HepG2 (cell line): ENCODE data around the gene PRSS8. TPM values are rescaled to one million over a fixed set of nuclear protein-coding genes. Genes with fewer than 3 reads are reported as not detected.

ENCODE experiments used
- ATAC-seq: fragments of 200-7000 bp; cut with Tn5 transposase; 3 replicates; pipeline ENCODE4 v1.9.1; 2020; ENCODE audit warnings: mild to moderate bottlenecking, moderate library complexity
- BruUV-seq: library from RNA; stranded (reverse); fragments of 400-500 nt; replicated peaks from 2 replicates; lab custom pipeline; 2021; lab: Mats Ljungman, UMichigan
- CTCF ChIA-PET: fragments of 300-600 bp; formaldehyde crosslinking; extraction: SDS; loops from one replicate; lab custom pipeline; 2021; ENCODE audit warnings: low total read pairs, inconsistent platforms, low intra/inter-chr PET ratio; lab: Yijun Ruan, JAX
- POLR2A ChIA-PET: fragments of 350-600 bp; sonication (Branson Sonifier 250); formaldehyde crosslinking; loops from one replicate; lab custom pipeline; 2020; ENCODE audit warnings: antibody characterized with exemption, inconsistent platforms; lab: Yijun Ruan, JAX
- DNase-seq: peaks from one replicate; pipeline ENCODE4 v3.0.0-alpha.2; 2015; ENCODE audit warnings: low spot score
- FAIRE-seq: peaks from 3 replicates; lab custom pipeline; 2011; peaks lifted over from hg19 to GRCh38; lab: Jason Lieb, UNC
- H2AFZ ChIP-seq: one replicate; pipeline ENCODE4 v1.6.1; 2011; ENCODE audit warnings: low read length, inconsistent platforms
- H3K27ac ChIP-seq: fragments of 300-600 bp; 3 replicates; pipeline ENCODE4 v1.8.0; 2011; ENCODE audit warnings: mixed run types, mild to moderate bottlenecking, mixed read lengths, low read length, inconsistent platforms; ENCODE audit not compliant: insufficient read depth; ENCODE audit errors: extremely low read length
- H3K27me3 ChIP-seq, 2 experiments: fragments of 200-600 bp in 1 of 2; 2 replicates in 1 of 2; 3 replicates in 1 of 2; pipeline versions ENCODE4 v1.6.0 to v1.8.0; 2011; ENCODE audit warnings: low read length in 2 of 2, mild to moderate bottlenecking in 2 of 2, moderate library complexity in 2 of 2, inconsistent platforms in 1 of 2; ENCODE audit not compliant: insufficient read depth in 2 of 2, control insufficient read depth in 1 of 2
- H3K36me3 ChIP-seq, 2 experiments: fragments of 200-600 bp in 1 of 2; replicated peaks in 1 of 2; 2 replicates in 1 of 2; 3 replicates in 1 of 2; pipeline versions ENCODE4 v1.5.1 to v1.8.0; 2011; ENCODE audit warnings: low read length in 2 of 2, inconsistent platforms in 1 of 2; ENCODE audit not compliant: insufficient read depth in 2 of 2, control insufficient read depth in 1 of 2
- H3K4me1 ChIP-seq: 2 replicates; pipeline ENCODE4 v1.5.1; 2012; ENCODE audit warnings: low read length, inconsistent platforms; ENCODE audit not compliant: insufficient read depth
- H3K4me2 ChIP-seq: 2 replicates; pipeline ENCODE4 v1.6.0; 2011; ENCODE audit warnings: low read depth, low read length, inconsistent platforms
- H3K4me3 ChIP-seq, 3 experiments: fragments of 200-600 bp in 1 of 3; sonication (generic), shearing (Covaris generic) in 1 of 3; replicated peaks in 1 of 3; 2 replicates each; pipeline ENCODE4 v1.5.1; 2011 to 2016; ENCODE audit warnings: low read length in 3 of 3, inconsistent platforms in 2 of 3, low read depth in 2 of 3, mild to moderate bottlenecking in 2 of 3, control low read depth in 1 of 3, mixed read lengths in 1 of 3; ENCODE audit not compliant: insufficient read depth in 1 of 3
- H3K79me2 ChIP-seq: one replicate; pipeline ENCODE4 v1.6.1; 2011; ENCODE audit warnings: low read length, inconsistent platforms; ENCODE audit not compliant: insufficient read depth
- H3K9ac ChIP-seq: 2 replicates; pipeline ENCODE4 v1.6.0; 2011; ENCODE audit warnings: mild to moderate bottlenecking, low read depth, low read length, inconsistent platforms; ENCODE audit not compliant: insufficient read depth
- H3K9me3 ChIP-seq: 2 replicates; pipeline ENCODE4 v1.5.1; 2012; ENCODE audit warnings: mild to moderate bottlenecking, low read length
- H4K20me1 ChIP-seq: 2 replicates; pipeline ENCODE4 v1.6.0; 2011; ENCODE audit warnings: inconsistent platforms, mild to moderate bottlenecking, low read length, moderate library complexity; ENCODE audit not compliant: insufficient read depth
- FOXA3 ChIP-seq: IDR thresholded peaks from 2 replicates; pipeline ENCODE4 v1.6.1; 2016; ENCODE audit warnings: missing genetic modification reagents, missing compliant biosample characterization
- GZF1 ChIP-seq: sonication (generic); formaldehyde crosslinking; IDR thresholded peaks from 2 replicates; pipeline ENCODE4 v1.5.1; 2020; ENCODE audit warnings: mild to moderate bottlenecking, missing genetic modification reagents
- JDP2 ChIP-seq: sonication (generic); formaldehyde crosslinking; IDR thresholded peaks from 2 replicates; pipeline ENCODE4 v1.8.1; 2022; ENCODE audit warnings: missing genetic modification reagents, borderline replicate concordance
- KLF12 ChIP-seq: sonication (generic); formaldehyde crosslinking; IDR thresholded peaks from 2 replicates; pipeline ENCODE4 v1.4.0; 2020; ENCODE audit warnings: missing genetic modification reagents, borderline replicate concordance
- TCF12 ChIP-seq, 2 experiments: fragments of 450-650 bp in 1 of 2; sonication (generic) in 1 of 2; formaldehyde crosslinking in 1 of 2; IDR thresholded peaks; 2 replicates each; pipeline versions ENCODE4 v1.6.1 to v1.8.0; 2017 to 2022; ENCODE audit warnings: antibody characterized with exemption in 1 of 2, mild to moderate bottlenecking in 1 of 2, missing genetic modification reagents in 1 of 2, moderate library complexity in 1 of 2
- YEATS2 ChIP-seq: sonication (generic); formaldehyde crosslinking; IDR thresholded peaks from 2 replicates; pipeline ENCODE4 v1.4.0; 2020; ENCODE audit warnings: missing genetic modification reagents, borderline replicate concordance
- YEATS4 ChIP-seq: sonication (generic); formaldehyde crosslinking; IDR thresholded peaks from 2 replicates; pipeline ENCODE4 v1.4.0; 2020; ENCODE audit warnings: missing genetic modification reagents, borderline replicate concordance
- ZNF207 ChIP-seq: fragments of 450-650 bp; IDR thresholded peaks from 2 replicates; pipeline ENCODE4 v1.6.1; 2016; ENCODE audit warnings: antibody characterized with exemption, borderline replicate concordance
- ZNF296 ChIP-seq: sonication (generic); formaldehyde crosslinking; conservative IDR thresholded peaks from 2 replicates; pipeline ENCODE4 v1.5.0; 2020; ENCODE audit warnings: mild to moderate bottlenecking, missing genetic modification reagents
- ZNF431 ChIP-seq: sonication (generic); formaldehyde crosslinking; IDR thresholded peaks from 2 replicates; pipeline ENCODE4 v1.9.0; 2022; ENCODE audit warnings: missing genetic modification reagents, low read depth, mild to moderate bottlenecking, borderline replicate concordance
- ZNF670 ChIP-seq: sonication (generic); formaldehyde crosslinking; IDR thresholded peaks from 2 replicates; pipeline ENCODE4 v1.8.0; 2022; ENCODE audit warnings: mild to moderate bottlenecking, missing genetic modification reagents, borderline replicate concordance
- WGBS: methylation state at CpG from one replicate; pipeline ENCODE4 v1.1.6; 2017; ENCODE audit warnings: low lambda C conversion rate; 5-methylcytosine and 5-hydroxymethylcytosine counted together
- in situ Hi-C: cut with HindIII; loops from 2 replicates; pipeline ENCODE4 v1.10.0; 2017; ENCODE audit warnings: low pct_unique_long_range_greater_than_20kb; ENCODE audit not compliant: extremely low pct_ligation_motif_present
- intact Hi-C: fragments of 100-400 bp; cut with micrococcal nuclease; formaldehyde crosslinking; loops from one replicate; pipeline ENCODE4 v1.10.0; 2022; ENCODE audit not compliant: unreplicated experiment
- polyA plus RNA-seq, 8 experiments: library from polyadenylated mRNA; depleted of rRNA in 3 of 8; stranded (reverse) in 7 of 8; unstranded in 1 of 8; fragments of >200 nt; fragmentation: Illumina TruSeq in 4 of 8; extraction: Trizol in 4 of 8; gene quantifications; 2 replicates each; pipeline versions ENCODE4 v1.2.1 to v1.2.3, GENCODE V29; 2011 to 2016; ENCODE audit warnings: low read depth in 4 of 8, missing spikeins in 1 of 8, mixed read lengths in 1 of 8; ENCODE audit not compliant: insufficient read depth in 1 of 8
- total RNA-seq, 5 experiments: library from RNA; depleted of rRNA; stranded (reverse); fragments of >200 nt; fragmentation: Illumina TruSeq; extraction: Trizol; gene quantifications; 2 replicates each; pipeline ENCODE4 v1.2.3, GENCODE V29; 2016; ENCODE audit warnings: low read depth in 1 of 5
- TF ChIP-seq, protein P1 (sequence below): sonication (generic); formaldehyde crosslinking; IDR thresholded peaks from 2 replicates; pipeline ENCODE4 v1.4.0; 2020; ENCODE audit warnings: missing genetic modification reagents, borderline replicate concordance
- TF ChIP-seq, protein P2 (sequence below): sonication (generic); formaldehyde crosslinking; IDR thresholded peaks from 2 replicates; pipeline ENCODE4 v1.5.0; 2020; ENCODE audit warnings: missing genetic modification reagents
- TF ChIP-seq, protein P3 (sequence below): sonication (generic); formaldehyde crosslinking; IDR thresholded peaks from 2 replicates; pipeline ENCODE4 v1.5.0; 2020; ENCODE audit warnings: missing genetic modification reagents

Gene PRSS8
- total and polyA plus RNA-seq, 2 of the 13 experiments (the other 11 are each of a cell fraction or from before 2014, with no cell fraction given) = 2.6 to 7.2 TPM

DNA sequence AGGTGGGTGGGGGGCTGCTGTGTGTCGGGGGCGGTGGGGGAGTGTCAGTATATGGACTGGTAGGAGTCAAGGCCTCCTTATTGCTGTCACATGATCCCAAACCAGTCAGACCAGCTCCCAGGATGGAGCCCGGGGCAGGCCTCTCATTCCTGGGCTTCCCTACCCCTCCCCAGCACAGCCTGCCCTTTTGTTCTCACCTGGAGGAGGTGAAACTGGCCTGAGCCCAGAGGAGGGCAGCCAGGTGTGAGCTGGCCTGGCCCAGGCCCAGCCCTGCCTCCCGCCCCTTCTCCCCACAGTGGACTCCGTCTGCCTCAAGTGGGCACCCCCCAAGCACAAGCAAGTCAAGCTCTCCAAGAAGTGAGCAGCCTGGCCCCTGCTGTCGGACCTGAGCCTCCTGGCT lies 4.6 kb downstream of the PRSS8 start:
- Histone ChIP-seq H3K4me1 (peaks cover 23% of the 10 kb centered on the region), H3K27ac (no peak overlapping the region), H3K4me3 (no peak overlapping the region), H2AFZ (no peak overlapping the region), H3K9me3 (no peaks in the 10 kb centered on the region), H3K36me3 (peaks cover 17 to 18% of the 10 kb centered on the region in 2 experiments; a peak in 4 of 5 replicates), H3K9ac (no peak overlapping the region), H4K20me1 (no peaks in the 10 kb centered on the region), H3K27me3 (peaks cover 2% of the 10 kb centered on the region in 2 experiments; a peak in 2 of 5 replicates), H3K4me2 (no peak overlapping the region), H3K79me2 (no peaks in the 10 kb centered on the region)
- ATAC-seq (no peak), DNase-seq (no peak), FAIRE-seq (no peak)
- in situ Hi-C loops (no loop called here), intact Hi-C loops (no loop called here)
- CTCF ChIA-PET = no interaction called here
- 98% methylated on average over 4 of the region's 6 CpGs for WGBS
- POLR2A ChIA-PET = interaction anchor here (4.2 kb wide), 1 partner anchor 13 kb away, joined by 17 read pairs; the partner anchor contains the start of gene KAT8
- BruUV-seq = no TSS peak
- TF ChIP-seq KLF12 (CRISPR knock-in tag) (no peak), GZF1 (CRISPR knock-in tag) (no peak), YEATS4 (no peak), TCF12 (IDR thresholded peaks at IDR 0.05) (no peak), TCF12 (CRISPR knock-in tag; IDR thresholded peaks at IDR 0.05) (no peak), FOXA3 (CRISPR knock-in tag) (no peak), JDP2 (CRISPR knock-in tag) (no peak), YEATS2 (CRISPR knock-in tag) (no peak), ZNF296 (no peak), ZNF207 (no peak), ZNF670 (CRISPR knock-in tag) (no peak), ZNF431 (CRISPR knock-in tag) (no peak)
- TF ChIP-seq, protein P1, sequence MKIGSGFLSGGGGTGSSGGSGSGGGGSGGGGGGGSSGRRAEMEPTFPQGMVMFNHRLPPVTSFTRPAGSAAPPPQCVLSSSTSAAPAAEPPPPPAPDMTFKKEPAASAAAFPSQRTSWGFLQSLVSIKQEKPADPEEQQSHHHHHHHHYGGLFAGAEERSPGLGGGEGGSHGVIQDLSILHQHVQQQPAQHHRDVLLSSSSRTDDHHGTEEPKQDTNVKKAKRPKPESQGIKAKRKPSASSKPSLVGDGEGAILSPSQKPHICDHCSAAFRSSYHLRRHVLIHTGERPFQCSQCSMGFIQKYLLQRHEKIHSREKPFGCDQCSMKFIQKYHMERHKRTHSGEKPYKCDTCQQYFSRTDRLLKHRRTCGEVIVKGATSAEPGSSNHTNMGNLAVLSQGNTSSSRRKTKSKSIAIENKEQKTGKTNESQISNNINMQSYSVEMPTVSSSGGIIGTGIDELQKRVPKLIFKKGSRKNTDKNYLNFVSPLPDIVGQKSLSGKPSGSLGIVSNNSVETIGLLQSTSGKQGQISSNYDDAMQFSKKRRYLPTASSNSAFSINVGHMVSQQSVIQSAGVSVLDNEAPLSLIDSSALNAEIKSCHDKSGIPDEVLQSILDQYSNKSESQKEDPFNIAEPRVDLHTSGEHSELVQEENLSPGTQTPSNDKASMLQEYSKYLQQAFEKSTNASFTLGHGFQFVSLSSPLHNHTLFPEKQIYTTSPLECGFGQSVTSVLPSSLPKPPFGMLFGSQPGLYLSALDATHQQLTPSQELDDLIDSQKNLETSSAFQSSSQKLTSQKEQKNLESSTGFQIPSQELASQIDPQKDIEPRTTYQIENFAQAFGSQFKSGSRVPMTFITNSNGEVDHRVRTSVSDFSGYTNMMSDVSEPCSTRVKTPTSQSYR (CRISPR knock-in tag) = no peak
- TF ChIP-seq, protein P2, sequence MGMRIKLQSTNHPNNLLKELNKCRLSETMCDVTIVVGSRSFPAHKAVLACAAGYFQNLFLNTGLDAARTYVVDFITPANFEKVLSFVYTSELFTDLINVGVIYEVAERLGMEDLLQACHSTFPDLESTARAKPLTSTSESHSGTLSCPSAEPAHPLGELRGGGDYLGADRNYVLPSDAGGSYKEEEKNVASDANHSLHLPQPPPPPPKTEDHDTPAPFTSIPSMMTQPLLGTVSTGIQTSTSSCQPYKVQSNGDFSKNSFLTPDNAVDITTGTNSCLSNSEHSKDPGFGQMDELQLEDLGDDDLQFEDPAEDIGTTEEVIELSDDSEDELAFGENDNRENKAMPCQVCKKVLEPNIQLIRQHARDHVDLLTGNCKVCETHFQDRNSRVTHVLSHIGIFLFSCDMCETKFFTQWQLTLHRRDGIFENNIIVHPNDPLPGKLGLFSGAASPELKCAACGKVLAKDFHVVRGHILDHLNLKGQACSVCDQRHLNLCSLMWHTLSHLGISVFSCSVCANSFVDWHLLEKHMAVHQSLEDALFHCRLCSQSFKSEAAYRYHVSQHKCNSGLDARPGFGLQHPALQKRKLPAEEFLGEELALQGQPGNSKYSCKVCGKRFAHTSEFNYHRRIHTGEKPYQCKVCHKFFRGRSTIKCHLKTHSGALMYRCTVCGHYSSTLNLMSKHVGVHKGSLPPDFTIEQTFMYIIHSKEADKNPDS (CRISPR knock-in tag) = no peak
- TF ChIP-seq, protein P3, sequence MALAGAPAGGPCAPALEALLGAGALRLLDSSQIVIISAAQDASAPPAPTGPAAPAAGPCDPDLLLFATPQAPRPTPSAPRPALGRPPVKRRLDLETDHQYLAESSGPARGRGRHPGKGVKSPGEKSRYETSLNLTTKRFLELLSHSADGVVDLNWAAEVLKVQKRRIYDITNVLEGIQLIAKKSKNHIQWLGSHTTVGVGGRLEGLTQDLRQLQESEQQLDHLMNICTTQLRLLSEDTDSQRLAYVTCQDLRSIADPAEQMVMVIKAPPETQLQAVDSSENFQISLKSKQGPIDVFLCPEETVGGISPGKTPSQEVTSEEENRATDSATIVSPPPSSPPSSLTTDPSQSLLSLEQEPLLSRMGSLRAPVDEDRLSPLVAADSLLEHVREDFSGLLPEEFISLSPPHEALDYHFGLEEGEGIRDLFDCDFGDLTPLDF (CRISPR knock-in tag) = no peak
